Activated T-helper 1 cell treated with Interleukin-2 at 50 U/mL for 16 hours (primary cell): Measurements from ENCODE around the gene CHRNA10.
"Not testable (repeated sequence)": the region's sequence is repeated elsewhere in the genome, so short reads cannot be mapped to it uniquely, and the experiment has no call there.

ENCODE experiments used
- DNase-seq: peaks from one replicate; pipeline ENCODE4 v3.0.0-alpha.2; 2020; ENCODE audit warnings: low read depth

The CHRNA10 gene

GRCh38 chr11:3665336-3666022 lies 5.7 kb downstream of the CHRNA10 start:
- DNase-seq: no peak

- DNase-seq: no peak
Observed at GRCh38 chr11:3664032-3664630, 7.1 kb downstream of the CHRNA10 start.

GRCh38 chr11:3662856-3663255 lies 8.3 kb downstream of the CHRNA10 start:
- DNase-seq: no peak

GRCh38 chr11:3660960-3661359 lies 10.2 kb downstream of the CHRNA10 start:
- no peak for DNase-seq

- no peak for DNase-seq
Observed at GRCh38 chr11:3659595-3660515, 11.3 kb downstream of the CHRNA10 start.

GRCh38 chr11:3658252-3658651 lies 12.9 kb downstream of the CHRNA10 start:
- no peak for DNase-seq

GRCh38 chr11:3657331-3657730 lies 13.9 kb downstream of the CHRNA10 start:
- DNase-seq: not testable (repeated sequence)

- no peak for DNase-seq
Observed at GRCh38 chr11:3655547-3655946, 15.6 kb downstream of the CHRNA10 start.

GRCh38 chr11:3652514-3652913 lies 18.7 kb downstream of the CHRNA10 start:
- DNase-seq: not testable (repeated sequence)

GRCh38 chr11:3649374-3649773 lies 21.8 kb downstream of the CHRNA10 start:
- not testable (repeated sequence) for DNase-seq

- not testable (repeated sequence) for DNase-seq
Observed at GRCh38 chr11:3648843-3649242, 22.3 kb downstream of the CHRNA10 start.

- DNase-seq: no peak
Observed at GRCh38 chr11:3645552-3645951, 25.6 kb downstream of the CHRNA10 start.

- no peak for DNase-seq
Observed at GRCh38 chr11:3644817-3645235, 26.4 kb downstream of the CHRNA10 start, which contains the start of gene ART1. Gene ART1, plus strand, starts transcription at chr11:3645128. Its CDS starts 14,086 bp downstream, at chr11:3659214.

GRCh38 chr11:3643102-3643546 lies 28.1 kb downstream of the CHRNA10 start:
- DNase-seq: not testable (repeated sequence)

- peak; percentile 67 for DNase-seq
Observed at GRCh38 chr11:3642071-3642951, 28.9 kb downstream of the CHRNA10 start.

- DNase-seq: no peak
Observed at GRCh38 chr11:3641701-3642070, 29.5 kb downstream of the CHRNA10 start, which contains the start of gene ART5. Gene ART5, minus strand, starts transcription at chr11:3641992. Its CDS starts 130 bp downstream, at chr11:3641862.

GRCh38 chr11:3641191-3641590 lies 30.0 kb downstream of the CHRNA10 start:
- DNase-seq: no peak

- DNase-seq: no peak
Observed at GRCh38 chr11:3639841-3640240, 31.3 kb downstream of the CHRNA10 start.

- no peak for DNase-seq
Observed at GRCh38 chr11:3638513-3638912, 32.7 kb downstream of the CHRNA10 start.

GRCh38 chr11:3637201-3637600 lies 34.0 kb downstream of the CHRNA10 start:
- DNase-seq: no peak

GRCh38 chr11:3635641-3636375 lies 35.4 kb downstream of the CHRNA10 start:
- no peak for DNase-seq
